H1 (cell line): ENCODE results near the gene CLCF1. TPM values are rescaled to one million over a fixed set of nuclear protein-coding genes. Genes with fewer than 3 reads are reported as not detected.

Experiments used
- CTCF ChIA-PET: fragments of 300-600 bp; sonication (Branson Sonifier 250); formaldehyde crosslinking; loops from one replicate; lab custom pipeline; 2021; ENCODE audit not compliant: partially characterized antibody; lab: Charles Lee
- POLR2A ChIA-PET: fragments of 300-600 bp; sonication (Branson Sonifier 250); formaldehyde crosslinking; loops from one replicate; lab custom pipeline; 2021; ENCODE audit warnings: inconsistent platforms; ENCODE audit not compliant: partially characterized antibody; lab: Charles Lee
- DNase-seq, 2 experiments: peaks; one replicate each; pipeline versions ENCODE4 v3.0.0 to v3.0.0-alpha.2; 2010 to 2022; ENCODE audit warnings: low spot score in 2 of 2, low read depth in 1 of 2, mixed read lengths in 1 of 2
- FAIRE-seq: peaks from 2 replicates; lab custom pipeline; 2011; peaks lifted over from hg19 to GRCh38; lab: Jason Lieb, UNC
- H2AFZ ChIP-seq: 2 replicates; pipeline ENCODE4 v1.8.1; 2012; ENCODE audit warnings: low read length, inconsistent platforms
- H2AK5ac ChIP-seq: 2 replicates; pipeline ENCODE4 v1.6.1; 2013; ENCODE audit warnings: low read depth, low read length
- H2BK120ac ChIP-seq: replicated peaks from 2 replicates; pipeline ENCODE3; 2013; ENCODE audit warnings: low read depth, low read length, inconsistent platforms
- H2BK12ac ChIP-seq: 2 replicates; pipeline ENCODE4 v1.6.1; 2013; ENCODE audit warnings: low read depth, low read length
- H2BK15ac ChIP-seq: 2 replicates; pipeline ENCODE4 v1.6.1; 2013; ENCODE audit warnings: low read length
- H2BK20ac ChIP-seq: 2 replicates; pipeline ENCODE4 v1.6.1; 2013; ENCODE audit warnings: low read length
- H2BK5ac ChIP-seq: 2 replicates; pipeline ENCODE4 v1.6.1; 2013; ENCODE audit warnings: low read depth, low read length
- H3K14ac ChIP-seq: 2 replicates; pipeline ENCODE4 v1.6.1; 2013; ENCODE audit warnings: inconsistent platforms; ENCODE audit not compliant: insufficient read length
- H3K18ac ChIP-seq: 2 replicates; pipeline ENCODE4 v1.6.1; 2013; ENCODE audit warnings: low read length; ENCODE audit errors: extremely low read depth
- H3K23ac ChIP-seq: 2 replicates; pipeline ENCODE4 v1.6.1; 2013; ENCODE audit warnings: inconsistent platforms; ENCODE audit not compliant: insufficient read length
- H3K23me2 ChIP-seq: 2 replicates; pipeline ENCODE4 v1.6.1; 2013; ENCODE audit warnings: low read depth, low read length
- H3K27ac ChIP-seq: 2 replicates; pipeline ENCODE4 v1.6.1; 2011; ENCODE audit warnings: low read depth, low read length, inconsistent platforms
- H3K27me3 ChIP-seq, 4 experiments: replicated peaks in 1 of 4; 1 replicate in 1 of 4; 2 replicates in 3 of 4; pipeline versions ENCODE4 v1.6.1 to v1.8.1; 2011 to 2013; ENCODE audit warnings: low read length in 3 of 4, mild to moderate bottlenecking in 3 of 4, inconsistent platforms in 2 of 4, mixed read lengths in 2 of 4, moderate library complexity in 1 of 4; ENCODE audit not compliant: control insufficient read depth in 3 of 4, insufficient read depth in 3 of 4; ENCODE audit errors: extremely low read depth in 1 of 4
- H3K36me3 ChIP-seq, 4 experiments: 2 replicates each; pipeline versions ENCODE4 v1.6.1 to v1.8.1; 2011 to 2013; ENCODE audit warnings: mild to moderate bottlenecking in 4 of 4, low read length in 3 of 4, moderate library complexity in 2 of 4, control low read depth in 1 of 4, inconsistent platforms in 1 of 4; ENCODE audit not compliant: insufficient read depth in 4 of 4, control insufficient read depth in 2 of 4
- H3K4ac ChIP-seq: replicated peaks from 2 replicates; pipeline ENCODE3; 2013; ENCODE audit warnings: low read length, low read depth, mixed read lengths, inconsistent platforms; ENCODE audit not compliant: insufficient read length
- H3K4me1 ChIP-seq, 4 experiments: replicated peaks in 1 of 4; 1 replicate in 1 of 4; 2 replicates in 3 of 4; pipeline versions ENCODE4 v1.6.1 to v1.8.1; 2011 to 2013; ENCODE audit warnings: low read length in 3 of 4, inconsistent platforms in 2 of 4, mixed read lengths in 1 of 4; ENCODE audit not compliant: insufficient read depth in 4 of 4, control insufficient read depth in 3 of 4
- H3K4me2 ChIP-seq, 2 experiments: 2 replicates each; pipeline versions ENCODE4 v1.6.1 to v1.8.1; 2011 to 2013; ENCODE audit warnings: low read depth in 2 of 2, low read length in 2 of 2, control low read depth in 1 of 2, inconsistent platforms in 1 of 2, mild to moderate bottlenecking in 1 of 2; ENCODE audit not compliant: insufficient read depth in 1 of 2
- H3K4me3 ChIP-seq, 4 experiments: fragments of 200-600, 300-600 bp in 1 of 4; sonication (generic), shearing (Covaris generic), sonication (Bioruptor Twin) in 1 of 4; 2 replicates each; pipeline versions ENCODE4 v1.5.1 to v1.8.1; 2011 to 2016; ENCODE audit warnings: low read length in 4 of 4, low read depth in 3 of 4, control low read depth in 2 of 4, inconsistent platforms in 2 of 4, mild to moderate bottlenecking in 2 of 4, mixed read lengths in 1 of 4, moderate library complexity in 1 of 4; ENCODE audit not compliant: insufficient read depth in 2 of 4; ENCODE audit errors: extremely low read depth in 1 of 4
- H3K56ac ChIP-seq: replicated peaks from 2 replicates; pipeline ENCODE3; 2013; ENCODE audit warnings: low read depth, mild to moderate bottlenecking, mixed read lengths, low read length, inconsistent platforms; ENCODE audit not compliant: insufficient read length
- H3K79me1 ChIP-seq: 2 replicates; pipeline ENCODE4 v1.6.1; 2013; ENCODE audit warnings: low read depth, low read length, control low read depth
- H3K79me2 ChIP-seq, 2 experiments: 2 replicates each; pipeline versions ENCODE4 v1.6.1 to v1.8.1; 2012 to 2013; ENCODE audit warnings: low read length in 2 of 2, mild to moderate bottlenecking in 2 of 2, inconsistent platforms in 1 of 2; ENCODE audit not compliant: insufficient read depth in 2 of 2, control insufficient read depth in 1 of 2
- H3K9ac ChIP-seq, 4 experiments: replicated peaks in 1 of 4; 1 replicate in 1 of 4; 2 replicates in 3 of 4; pipeline versions ENCODE4 v1.6.1 to v1.8.1; 2011 to 2013; ENCODE audit warnings: low read depth in 3 of 4, low read length in 3 of 4, control low read depth in 2 of 4, mild to moderate bottlenecking in 2 of 4, moderate library complexity in 2 of 4, inconsistent platforms in 1 of 4; ENCODE audit errors: extremely low read depth in 1 of 4
- H3K9me3 ChIP-seq, 2 experiments: 2 replicates each; pipeline versions ENCODE4 v1.6.1 to v1.8.1; 2012 to 2013; ENCODE audit warnings: mild to moderate bottlenecking in 2 of 2, moderate library complexity in 2 of 2, control low read depth in 1 of 2, inconsistent platforms in 1 of 2, low read depth in 1 of 2, low read length in 1 of 2, mixed read lengths in 1 of 2; ENCODE audit not compliant: insufficient read depth in 2 of 2
- H4K20me1 ChIP-seq, 2 experiments: replicated peaks in 1 of 2; 2 replicates each; pipeline versions ENCODE3 to v1.8.1; 2011 to 2013; ENCODE audit warnings: inconsistent platforms in 2 of 2, low read length in 2 of 2, mild to moderate bottlenecking in 1 of 2; ENCODE audit not compliant: insufficient read depth in 2 of 2, control insufficient read depth in 1 of 2
- H4K5ac ChIP-seq: 2 replicates; pipeline ENCODE4 v1.6.1; 2013; ENCODE audit warnings: low read length, low read depth, mixed read lengths, inconsistent platforms; ENCODE audit not compliant: insufficient read length
- H4K8ac ChIP-seq: 2 replicates; pipeline ENCODE4 v1.8.0; 2013; ENCODE audit warnings: mild to moderate bottlenecking, moderate library complexity, low read length, inconsistent platforms; ENCODE audit not compliant: insufficient read depth; ENCODE audit errors: extremely low read depth
- H4K91ac ChIP-seq: replicated peaks from 2 replicates; pipeline ENCODE3; 2013; ENCODE audit warnings: low read length, mixed read lengths, inconsistent platforms; ENCODE audit not compliant: insufficient read length
- CHD2 ChIP-seq: IDR thresholded peaks from 2 replicates; pipeline ENCODE4 v1.6.1; 2012; ENCODE audit warnings: low read length, improper control_type of control experiment
- KDM5A ChIP-seq: fragments of 200-600 bp; IDR thresholded peaks from 2 replicates; pipeline ENCODE4 v1.7.1; 2012; ENCODE audit warnings: mild to moderate bottlenecking, low read length, inconsistent platforms, mixed read lengths
- SRF ChIP-seq: IDR thresholded peaks from 2 replicates; pipeline ENCODE4 v1.6.1; 2011; ENCODE audit warnings: mild to moderate bottlenecking, low read depth, low read length, moderate library complexity
- WGBS, 2 experiments: shearing (Covaris generic) in 1 of 2; methylation state at CpG; one replicate each; pipeline versions ENCODE4 v1.1.6 to v1.1.7; 2013 to 2015; ENCODE audit warnings: low lambda C conversion rate in 2 of 2, mixed read lengths in 2 of 2, inconsistent platforms in 1 of 2, low coverage in 1 of 2, missing lambda C conversion rate in 1 of 2; ENCODE audit not compliant: insufficient replicate concordance in 2 of 2, insufficient coverage in 1 of 2, insufficient read length in 1 of 2; ENCODE audit errors: extremely low coverage in 1 of 2, missing lambda C conversion rate in 1 of 2; 5-methylcytosine and 5-hydroxymethylcytosine counted together
- polyA plus RNA-seq, 7 experiments: library from polyadenylated mRNA; depleted of rRNA in 3 of 7; stranded (reverse) in 5 of 7; unstranded in 2 of 7; fragments of >200 nt in 5 of 7; fragments of 200-250 nt in 2 of 7; gene quantifications; 1 replicate in 5 of 7; 2 replicates in 1 of 7; 4 replicates in 1 of 7; pipeline versions ENCODE4 v1.2.1 to v1.2.3, GENCODE V29; 2011 to 2013; ENCODE audit warnings: missing spikeins in 2 of 7, mixed read lengths in 2 of 7
- total RNA-seq: library from RNA; stranded (reverse); fragmentation: NEBNext Ultra II Directional; extraction: Animal tissue kit (Norgen Biotek cat#: 25700); gene quantifications from 2 replicates; pipeline ENCODE4 v1.2.1, GENCODE V29; 2021

The CLCF1 gene
- total and polyA plus RNA-seq, 2 of the 8 experiments (the other 6 are each of a cell fraction or from before 2014, with no cell fraction given), result 0.32 to 1.2 TPM

GRCh38 chr11:67323526-67323925 is 49.9 kb downstream of the CLCF1 start:
- no peak overlapping the region for H3K4ac ChIP-seq
- H3K27ac ChIP-seq, result no peak overlapping the region
- H4K5ac ChIP-seq, result no peak overlapping the region
- H2BK20ac ChIP-seq, result no peak overlapping the region
- no peaks in the 10 kb centered on the region for H3K4me1 ChIP-seq
- H3K4me2 ChIP-seq, result no peak overlapping the region
- no peak overlapping the region for H3K14ac ChIP-seq
- no peaks in the 10 kb centered on the region for H3K36me3 ChIP-seq
- H4K20me1 ChIP-seq, result peaks cover 0 to 2% of the 10 kb centered on the region in 2 experiments
- H2AK5ac ChIP-seq, result no peak overlapping the region
- no peak overlapping the region for H3K18ac ChIP-seq
- 94% methylated on average over 7 of the region's 7 CpGs; no CpG with 5 or more reads in 1 of the 2 experiments for WGBS, 2 experiments
- POLR2A ChIA-PET, result interaction anchor here (0.7 to 1.2 kb wide), 5 partner anchors 8 to 91 kb away, joined by 3 to 4 read pairs (median 3); no protein-coding TSS in a partner anchor
- TF ChIP-seq CHD2 (no peak), SRF (no peak), KDM5A (no peak)
- H3K23ac ChIP-seq, result no peak overlapping the region
- no peak overlapping the region for H4K91ac ChIP-seq
- H3K4me3 ChIP-seq, result no peak overlapping the region
- no peak overlapping the region for H2BK120ac ChIP-seq
- no peaks in the 10 kb centered on the region for H3K79me1 ChIP-seq
- no peak overlapping the region for H2AFZ ChIP-seq
- CTCF ChIA-PET, result interaction anchor here (1.0 to 11.4 kb wide), 11 partner anchors 9 to 242 kb away, joined by 3 to 186 read pairs (median 6); partner anchors contain the start of genes GRK2 and POLD4
- H2BK15ac ChIP-seq, result no peak overlapping the region
- no peaks in the 10 kb centered on the region for H3K9me3 ChIP-seq
- no peak overlapping the region for H2BK5ac ChIP-seq
- H3K56ac ChIP-seq, result no peak overlapping the region
- no peaks in the 10 kb centered on the region for H3K23me2 ChIP-seq
- H2BK12ac ChIP-seq, result no peak overlapping the region
- no peak for FAIRE-seq
- no peak for DNase-seq
- H4K8ac ChIP-seq, result no peak overlapping the region
- no peak overlapping the region for H3K9ac ChIP-seq
- H3K79me2 ChIP-seq, result no peaks in the 10 kb centered on the region
- H3K27me3 ChIP-seq, result peaks cover under 1 to 10% (median 6%) of the 10 kb centered on the region in 4 experiments; a peak in 6 of 7 replicates
